Fibroblast of lung (primary cell): Measurements from ENCODE around the gene TNS3.

Source experiments
- EZH2 ChIP-seq: IDR thresholded peaks from 2 replicates; pipeline ENCODE4 v1.5.1; 2012; ENCODE audit warnings: low read length, control low read depth, mild to moderate bottlenecking; ENCODE audit errors: missing control alignments
- TF ChIP-seq, protein P1 (sequence below), 2 donors: IDR thresholded peaks in 1 of 2; conservative IDR thresholded peaks in 1 of 2; 1 replicate in 1 of 2; 2 replicates in 1 of 2; pipeline ENCODE4 v1.5.1; 2011 to 2012; ENCODE audit warnings: low read length in 2 of 2, control low read depth in 1 of 2, inconsistent platforms in 1 of 2, low read depth in 1 of 2, mild to moderate bottlenecking in 1 of 2

GRCh38 chr7:47327698-47328391 is 254.1 kb downstream of the TNS3 start:
- TF ChIP-seq, protein P1, sequence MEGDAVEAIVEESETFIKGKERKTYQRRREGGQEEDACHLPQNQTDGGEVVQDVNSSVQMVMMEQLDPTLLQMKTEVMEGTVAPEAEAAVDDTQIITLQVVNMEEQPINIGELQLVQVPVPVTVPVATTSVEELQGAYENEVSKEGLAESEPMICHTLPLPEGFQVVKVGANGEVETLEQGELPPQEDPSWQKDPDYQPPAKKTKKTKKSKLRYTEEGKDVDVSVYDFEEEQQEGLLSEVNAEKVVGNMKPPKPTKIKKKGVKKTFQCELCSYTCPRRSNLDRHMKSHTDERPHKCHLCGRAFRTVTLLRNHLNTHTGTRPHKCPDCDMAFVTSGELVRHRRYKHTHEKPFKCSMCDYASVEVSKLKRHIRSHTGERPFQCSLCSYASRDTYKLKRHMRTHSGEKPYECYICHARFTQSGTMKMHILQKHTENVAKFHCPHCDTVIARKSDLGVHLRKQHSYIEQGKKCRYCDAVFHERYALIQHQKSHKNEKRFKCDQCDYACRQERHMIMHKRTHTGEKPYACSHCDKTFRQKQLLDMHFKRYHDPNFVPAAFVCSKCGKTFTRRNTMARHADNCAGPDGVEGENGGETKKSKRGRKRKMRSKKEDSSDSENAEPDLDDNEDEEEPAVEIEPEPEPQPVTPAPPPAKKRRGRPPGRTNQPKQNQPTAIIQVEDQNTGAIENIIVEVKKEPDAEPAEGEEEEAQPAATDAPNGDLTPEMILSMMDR (conservative IDR thresholded peaks at IDR 0.05 in 1 of 2, IDR thresholded peaks at IDR 0.05 in 1 of 2; ENCODE audit: low read depth in 1 of 2, low read length in 2 of 2) = no peak
- TF ChIP-seq EZH2 = no peak
